HCT116 (cell line): ENCODE data around the gene PGAM5. TPM values are rescaled to one million over a fixed set of nuclear protein-coding genes. Genes with fewer than 3 reads are reported as not detected.
A peak's percentile ranks its signal among the peaks of the same experiment; 100 is the strongest.

Experiments
- ATAC-seq: fragments of 200-7000 bp; cut with Tn5 transposase; 2 replicates; pipeline ENCODE4 v1.9.1; 2020; ENCODE audit warnings: mild to moderate bottlenecking, moderate library complexity
- Bru-seq: library from RNA; stranded (reverse); fragments of 400-500 nt; gene quantifications from one replicate; lab custom pipeline; 2021; lab: Mats Ljungman, UMichigan
- BruChase-seq, 2 experiments: library from RNA; stranded (reverse); fragments of 400-500 nt; gene quantifications; one replicate each; lab custom pipeline; 2021; lab: Mats Ljungman, UMichigan
- BruUV-seq: library from RNA; stranded (reverse); fragments of 400-500 nt; replicated peaks from 2 replicates; lab custom pipeline; 2021; lab: Mats Ljungman, UMichigan
- CTCF ChIA-PET: fragments of 300-600 bp; sonication (Branson Sonifier 250); formaldehyde crosslinking; loops from one replicate; lab custom pipeline; 2021; ENCODE audit warnings: antibody characterized with exemption; lab: Charles Lee
- POLR2A ChIA-PET: fragments of 300-600, 350-600 bp; sonication (Branson Sonifier 250); formaldehyde crosslinking; loops from one replicate; lab custom pipeline; 2021; ENCODE audit warnings: antibody characterized with exemption; lab: Charles Lee
- RAD21 ChIA-PET, 2 experiments: fragments of 300-600 bp; sonication (Branson Sonifier 250); formaldehyde crosslinking; loops; one replicate each; lab custom pipeline; 2023; ENCODE audit warnings: low total read pairs in 2 of 2; ENCODE audit not compliant: uncharacterized antibody in 2 of 2, unreplicated experiment in 2 of 2, low non-redundant PET in 1 of 2; lab: Charles Lee
- DNase-seq: peaks from one replicate; pipeline ENCODE4 v3.0.0-alpha.2; 2010; ENCODE audit warnings: low read depth, low spot score
- H2AFZ ChIP-seq: fragments of 200-600 bp; shearing (Covaris generic), sonication (generic); 2 replicates; pipeline ENCODE4 v1.6.1; 2017; ENCODE audit warnings: low read depth, mixed run types, mixed read lengths, antibody characterized with exemption, low read length; ENCODE audit not compliant: poor library complexity, severe bottlenecking
- H3K27ac ChIP-seq: 2 replicates; pipeline ENCODE4 v1.5.1; 2012; ENCODE audit warnings: low read depth, low read length
- H3K27me3 ChIP-seq: fragments of 200-600 bp; sonication (generic); 2 replicates; pipeline ENCODE4 v1.6.1; 2016; ENCODE audit warnings: mixed run types, low read length, mixed read lengths; ENCODE audit not compliant: insufficient read depth
- H3K36me3 ChIP-seq, 2 experiments: fragments of 200-500 bp in 1 of 2; fragments of 200-600 bp in 1 of 2; sonication (Bioruptor generic) in 1 of 2; sonication (generic) in 1 of 2; 2 replicates each; pipeline versions ENCODE4 v1.5.1 to v1.6.1; 2014 to 2016; ENCODE audit warnings: low read length in 2 of 2, inconsistent platforms in 1 of 2, mixed read lengths in 1 of 2, mixed run types in 1 of 2; ENCODE audit not compliant: insufficient read depth in 2 of 2, control insufficient read depth in 1 of 2
- H3K4me1 ChIP-seq, 2 experiments: fragments of 200-600 bp in 1 of 2; sonication (generic) in 1 of 2; 2 replicates each; pipeline versions ENCODE4 v1.5.1 to v1.6.1; 2012 to 2017; ENCODE audit warnings: low read length in 2 of 2, inconsistent platforms in 1 of 2, mild to moderate bottlenecking in 1 of 2, mixed read lengths in 1 of 2, mixed run types in 1 of 2, moderate library complexity in 1 of 2; ENCODE audit not compliant: insufficient read depth in 2 of 2, control insufficient read depth in 1 of 2
- H3K4me2 ChIP-seq: fragments of 200-600 bp; sonication (generic); 2 replicates; pipeline ENCODE4 v1.6.1; 2017; ENCODE audit warnings: mixed run types, low read length, mixed read lengths
- H3K4me3 ChIP-seq, 2 experiments: fragments of 200-600 bp in 1 of 2; sonication (generic) in 1 of 2; replicated peaks in 1 of 2; 2 replicates each; pipeline ENCODE4 v1.5.1; 2011 to 2016; ENCODE audit warnings: low read length in 2 of 2, control low read depth in 1 of 2, low read depth in 1 of 2, mild to moderate bottlenecking in 1 of 2, mixed read lengths in 1 of 2, mixed run types in 1 of 2
- H3K79me2 ChIP-seq: fragments of 200-600 bp; sonication (generic); 2 replicates; pipeline ENCODE4 v1.6.1; 2017; ENCODE audit warnings: mild to moderate bottlenecking, mixed run types, low read length, moderate library complexity, mixed read lengths; ENCODE audit not compliant: insufficient read depth
- H3K9ac ChIP-seq: fragments of 200-600 bp; sonication (generic); 2 replicates; pipeline ENCODE4 v1.6.1; 2016; ENCODE audit warnings: low read length, mixed read lengths
- H3K9me2 ChIP-seq: fragments of 200-600 bp; sonication (generic), shearing (Covaris generic); 2 replicates; pipeline ENCODE4 v1.6.1; 2017; ENCODE audit warnings: mixed run types, mild to moderate bottlenecking, moderate library complexity; ENCODE audit not compliant: insufficient read depth
- H3K9me3 ChIP-seq, 2 experiments: fragments of 200-500 bp in 1 of 2; fragments of 200-600 bp in 1 of 2; sonication (Bioruptor generic) in 1 of 2; sonication (generic) in 1 of 2; 2 replicates each; pipeline ENCODE4 v1.6.1; 2014 to 2017; ENCODE audit warnings: low read length in 2 of 2, mixed read lengths in 2 of 2, inconsistent platforms in 1 of 2, low read depth in 1 of 2, mild to moderate bottlenecking in 1 of 2, mixed run types in 1 of 2, moderate library complexity in 1 of 2; ENCODE audit not compliant: control insufficient read depth in 1 of 2, insufficient read depth in 1 of 2
- H4K20me1 ChIP-seq: fragments of 200-600 bp; sonication (generic), shearing (Covaris generic); 2 replicates; pipeline ENCODE4 v1.6.1; 2017; ENCODE audit warnings: mixed run types, mild to moderate bottlenecking, moderate library complexity; ENCODE audit not compliant: insufficient read depth
- CBX3 ChIP-seq: IDR thresholded peaks from 2 replicates; pipeline ENCODE4 v1.6.1; 2012; ENCODE audit warnings: low read depth
- CEBPB ChIP-seq: IDR thresholded peaks from 2 replicates; pipeline ENCODE4 v1.6.1; 2012; ENCODE audit warnings: low read depth
- EGR1 ChIP-seq: IDR thresholded peaks from 2 replicates; pipeline ENCODE4 v1.6.1; 2012; ENCODE audit warnings: low read depth
- ELF1 ChIP-seq: IDR thresholded peaks from 2 replicates; pipeline ENCODE4 v1.6.1; 2012; ENCODE audit warnings: low read depth, borderline replicate concordance
- EZH2 ChIP-seq: fragments of 200-600 bp; sonication (generic); IDR thresholded peaks from 2 replicates; pipeline ENCODE4 v1.6.1; 2017; ENCODE audit warnings: antibody characterized with exemption, mixed run types
- EZH2phosphoT487 ChIP-seq: fragments of 200-600 bp; IDR thresholded peaks from 2 replicates; pipeline ENCODE4 v1.6.1; 2018; ENCODE audit warnings: antibody characterized with exemption, borderline replicate concordance
- FOSL1 ChIP-seq: IDR thresholded peaks from 2 replicates; pipeline ENCODE4 v1.6.1; 2012; ENCODE audit warnings: low read depth
- JUND ChIP-seq: IDR thresholded peaks from 2 replicates; pipeline ENCODE4 v1.6.1; 2012
- POLR2A ChIP-seq: IDR thresholded peaks from 2 replicates; pipeline ENCODE4 v1.7.0; 2011; ENCODE audit warnings: borderline replicate concordance; ENCODE audit not compliant: insufficient read depth, insufficient read length; ENCODE audit errors: extremely low read depth
- POLR2AphosphoS5 ChIP-seq: IDR thresholded peaks from 2 replicates; pipeline ENCODE4 v1.6.1; 2011; ENCODE audit warnings: mild to moderate bottlenecking, low read depth, low read length, moderate library complexity
- RAD21 ChIP-seq: IDR thresholded peaks from 2 replicates; pipeline ENCODE4 v1.6.1; 2012; ENCODE audit warnings: low read depth, mild to moderate bottlenecking
- SIN3A ChIP-seq: IDR thresholded peaks from 2 replicates; pipeline ENCODE4 v1.6.1; 2012; ENCODE audit warnings: low read depth
- SP1 ChIP-seq: IDR thresholded peaks from 2 replicates; pipeline ENCODE4 v1.6.1; 2012; ENCODE audit warnings: low read depth
- SRF ChIP-seq: IDR thresholded peaks from 2 replicates; pipeline ENCODE4 v1.6.1; 2012; ENCODE audit warnings: low read depth
- TCF7L2 ChIP-seq: IDR thresholded peaks from 2 replicates; pipeline ENCODE4 v1.7.0; 2011; ENCODE audit warnings: borderline replicate concordance, inconsistent platforms; ENCODE audit not compliant: insufficient read depth, insufficient read length; ENCODE audit errors: extremely low read depth
- YY1 ChIP-seq: IDR thresholded peaks from 2 replicates; pipeline ENCODE4 v1.6.1; 2011; ENCODE audit warnings: low read length, low read depth, moderate library complexity, mild to moderate bottlenecking; ENCODE audit not compliant: insufficient replicate concordance; ENCODE audit errors: extremely low read depth
- ZBTB33 ChIP-seq: IDR thresholded peaks from 2 replicates; pipeline ENCODE4 v1.6.1; 2011; ENCODE audit warnings: mild to moderate bottlenecking, low read length, moderate library complexity; ENCODE audit not compliant: insufficient replicate concordance; ENCODE audit errors: extremely low read depth
- ZFX ChIP-seq: fragments of 450-650 bp; IDR thresholded peaks from 2 replicates; pipeline ENCODE4 v1.6.1; 2017
- ZNF274 ChIP-seq: fragments of 200-500 bp; sonication (Bioruptor generic); IDR thresholded peaks from 2 replicates; pipeline ENCODE4 v1.6.1; 2014; ENCODE audit warnings: mild to moderate bottlenecking, low read depth, low read length, inconsistent platforms
- intact Hi-C: fragments of 100-400 bp; cut with micrococcal nuclease; formaldehyde crosslinking; loops from 2 replicates; pipeline ENCODE4 v1.10.0; 2022
- long read RNA-seq: library from polyadenylated mRNA; unstranded; transcript quantifications from one replicate; pipeline ENCODE4 v2.0.0, GENCODE V29; 2021; ENCODE audit not compliant: unreplicated experiment
- polyA plus RNA-seq: library from polyadenylated mRNA; unstranded; fragments of >200 nt; gene quantifications from 2 replicates; pipeline ENCODE4 v1.2.1, GENCODE V29; 2012; ENCODE audit warnings: missing spikeins
- total RNA-seq: library from RNA; stranded (reverse); gene quantifications from one replicate; pipeline ENCODE4 v1.2.1, GENCODE V29; 2021; ENCODE audit not compliant: unreplicated experiment
- TF ChIP-seq, protein P1 (sequence below): IDR thresholded peaks from 2 replicates; pipeline ENCODE4 v1.6.1; 2012
- TF ChIP-seq, protein P2 (sequence below), 3 experiments: fragments of 200-600 bp in 1 of 3; sonication (generic) in 1 of 3; IDR thresholded peaks in 2 of 3; conservative IDR thresholded peaks in 1 of 3; 2 replicates each; pipeline ENCODE4 v1.5.1; 2012 to 2017; ENCODE audit warnings: low read depth in 2 of 3, low read length in 2 of 3, antibody characterized with exemption in 1 of 3, borderline replicate concordance in 1 of 3, control low read depth in 1 of 3, mild to moderate bottlenecking in 1 of 3, mixed read lengths in 1 of 3, mixed run types in 1 of 3, moderate library complexity in 1 of 3; ENCODE audit not compliant: insufficient read depth in 1 of 3
- TF ChIP-seq, protein P3 (sequence below): IDR thresholded peaks from 2 replicates; pipeline ENCODE4 v1.6.1; 2012

PGAM5 gene
- total RNA-seq (98.3 TPM), Bru-seq, nascent RNA (percentile 62 among the genes with signal in this experiment), BruChase-seq, experiment 1, labeled RNA remaining after a 6-hour chase (percentile 96 among the genes with signal in this experiment), BruChase-seq, experiment 2, labeled RNA remaining after a 2-hour chase (percentile 88 among the genes with signal in this experiment)
- 48.9 and 51.5 TPM in 2 replicates for polyA plus RNA-seq
- long read RNA-seq, transcript PGAM5-203 (6 exons, 2,834 nt) = major isoform, 32 of 84 reads
- long read RNA-seq, partial matches to known transcripts = 14 of 84 reads
- long read RNA-seq, other reads (novel, unspliced or antisense) = 36 of 84 reads

- peak within 1 kb of the TSS; percentile 78 to 85 for H3K4me3 ChIP-seq
- H3K9me3 ChIP-seq = no peaks in the 10 kb centered on the region
- intact Hi-C loops = no loop called here
- RAD21 ChIA-PET = no interaction called here
- CTCF ChIA-PET = no interaction called here
- peak within 1 kb of the TSS; percentile 99 for H3K4me2 ChIP-seq
- peak; percentile 89 for ATAC-seq
- H3K79me2 ChIP-seq = peaks cover 50% of the 10 kb centered on the region
- H2AFZ ChIP-seq = no peak within 1 kb of the TSS
- H3K27ac ChIP-seq = peak within 1 kb of the TSS; percentile 91
- POLR2A ChIA-PET = no interaction called here
- H3K9ac ChIP-seq = peak within 1 kb of the TSS; percentile 93
- no TSS peak for BruUV-seq
- H3K4me1 ChIP-seq = peaks cover 5 to 18% of the 10 kb centered on the region in 2 experiments
- H4K20me1 ChIP-seq = peaks cover 3% of the 10 kb centered on the region; the same call in 1 of the 2 replicates
- H3K36me3 ChIP-seq = peaks cover 10% of the 10 kb centered on the region in 2 experiments; a peak in 3 of 4 replicates
- no peaks in the 10 kb centered on the region for H3K9me2 ChIP-seq
- peak; percentile 66 for DNase-seq
- no peaks in the 10 kb centered on the region for H3K27me3 ChIP-seq
- no peak; the same call in 1 of the 2 replicates for TF ChIP-seq SP1
- peak; percentile 49; the same call in 1 of the 2 replicates for TF ChIP-seq EGR1
- TF ChIP-seq EZH2 = no peak
- TF ChIP-seq ZBTB33 = peak; percentile 81
- TF ChIP-seq, protein P1, sequence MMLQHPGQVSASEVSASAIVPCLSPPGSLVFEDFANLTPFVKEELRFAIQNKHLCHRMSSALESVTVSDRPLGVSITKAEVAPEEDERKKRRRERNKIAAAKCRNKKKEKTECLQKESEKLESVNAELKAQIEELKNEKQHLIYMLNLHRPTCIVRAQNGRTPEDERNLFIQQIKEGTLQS = no peak
- TF ChIP-seq, protein P2, sequence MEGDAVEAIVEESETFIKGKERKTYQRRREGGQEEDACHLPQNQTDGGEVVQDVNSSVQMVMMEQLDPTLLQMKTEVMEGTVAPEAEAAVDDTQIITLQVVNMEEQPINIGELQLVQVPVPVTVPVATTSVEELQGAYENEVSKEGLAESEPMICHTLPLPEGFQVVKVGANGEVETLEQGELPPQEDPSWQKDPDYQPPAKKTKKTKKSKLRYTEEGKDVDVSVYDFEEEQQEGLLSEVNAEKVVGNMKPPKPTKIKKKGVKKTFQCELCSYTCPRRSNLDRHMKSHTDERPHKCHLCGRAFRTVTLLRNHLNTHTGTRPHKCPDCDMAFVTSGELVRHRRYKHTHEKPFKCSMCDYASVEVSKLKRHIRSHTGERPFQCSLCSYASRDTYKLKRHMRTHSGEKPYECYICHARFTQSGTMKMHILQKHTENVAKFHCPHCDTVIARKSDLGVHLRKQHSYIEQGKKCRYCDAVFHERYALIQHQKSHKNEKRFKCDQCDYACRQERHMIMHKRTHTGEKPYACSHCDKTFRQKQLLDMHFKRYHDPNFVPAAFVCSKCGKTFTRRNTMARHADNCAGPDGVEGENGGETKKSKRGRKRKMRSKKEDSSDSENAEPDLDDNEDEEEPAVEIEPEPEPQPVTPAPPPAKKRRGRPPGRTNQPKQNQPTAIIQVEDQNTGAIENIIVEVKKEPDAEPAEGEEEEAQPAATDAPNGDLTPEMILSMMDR (IDR thresholded peaks at IDR 0.05 in 2 of 3, conservative IDR thresholded peaks at IDR 0.05 in 1 of 3; ENCODE audit: borderline replicate concordance in 1 of 3, insufficient read depth in 1 of 3, low read depth in 2 of 3, low read length in 2 of 3) = no peak
- peak; percentile 51; the same call in 1 of the 2 replicates for TF ChIP-seq CBX3
- TF ChIP-seq POLR2A = no peak
- TF ChIP-seq EZH2phosphoT487 = no peak
- TF ChIP-seq TCF7L2 = no peak
- no peak; the same call in 1 of the 2 replicates for TF ChIP-seq ELF1
- no peak for TF ChIP-seq FOSL1
- no peak for TF ChIP-seq CEBPB
- no peak for TF ChIP-seq ZNF274
- peak; percentile 83 for TF ChIP-seq YY1
- peak; percentile 85 for TF ChIP-seq POLR2AphosphoS5
- TF ChIP-seq RAD21 = no peak
- no peak for TF ChIP-seq JUND
- TF ChIP-seq SIN3A = peak; percentile 53; the same call in 1 of the 2 replicates
- TF ChIP-seq ZFX = peak; percentile 84; the same call in 1 of the 2 replicates
- TF ChIP-seq, protein P3, sequence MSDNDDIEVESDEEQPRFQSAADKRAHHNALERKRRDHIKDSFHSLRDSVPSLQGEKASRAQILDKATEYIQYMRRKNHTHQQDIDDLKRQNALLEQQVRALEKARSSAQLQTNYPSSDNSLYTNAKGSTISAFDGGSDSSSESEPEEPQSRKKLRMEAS = peak; percentile 92
- TF ChIP-seq SRF = no peak
These were observed at the start of gene PGAM5 for GRCh38 chr12:132710405-132711079. Gene PGAM5, plus strand, starts transcription at chr12:132710842. Its CDS starts 35 bp downstream, at chr12:132710877.
